GM13976 (cell line): ENCODE results near the gene POLR3E.

ENCODE experiments used
- DNase-seq: peaks from one replicate; pipeline ENCODE4 v3.0.0; 2012; ENCODE audit warnings: low spot score
- in situ Hi-C: fragments of 300-500 bp; cut with MboI; formaldehyde crosslinking; loops from one replicate; pipeline ENCODE4 v1.12.0; 2022; ENCODE audit warnings: low sequenced_read_pairs, mixed read lengths, inconsistent platforms; ENCODE audit not compliant: unreplicated experiment
- TF ChIP-seq, protein P1 (sequence below): IDR thresholded peaks from 2 replicates; pipeline ENCODE4 v1.5.1; 2012; ENCODE audit warnings: borderline replicate concordance, mild to moderate bottlenecking; ENCODE audit not compliant: insufficient read depth; ENCODE audit errors: extremely low read depth, missing control alignments, control extremely low read depth

POLR3E gene

DNA sequence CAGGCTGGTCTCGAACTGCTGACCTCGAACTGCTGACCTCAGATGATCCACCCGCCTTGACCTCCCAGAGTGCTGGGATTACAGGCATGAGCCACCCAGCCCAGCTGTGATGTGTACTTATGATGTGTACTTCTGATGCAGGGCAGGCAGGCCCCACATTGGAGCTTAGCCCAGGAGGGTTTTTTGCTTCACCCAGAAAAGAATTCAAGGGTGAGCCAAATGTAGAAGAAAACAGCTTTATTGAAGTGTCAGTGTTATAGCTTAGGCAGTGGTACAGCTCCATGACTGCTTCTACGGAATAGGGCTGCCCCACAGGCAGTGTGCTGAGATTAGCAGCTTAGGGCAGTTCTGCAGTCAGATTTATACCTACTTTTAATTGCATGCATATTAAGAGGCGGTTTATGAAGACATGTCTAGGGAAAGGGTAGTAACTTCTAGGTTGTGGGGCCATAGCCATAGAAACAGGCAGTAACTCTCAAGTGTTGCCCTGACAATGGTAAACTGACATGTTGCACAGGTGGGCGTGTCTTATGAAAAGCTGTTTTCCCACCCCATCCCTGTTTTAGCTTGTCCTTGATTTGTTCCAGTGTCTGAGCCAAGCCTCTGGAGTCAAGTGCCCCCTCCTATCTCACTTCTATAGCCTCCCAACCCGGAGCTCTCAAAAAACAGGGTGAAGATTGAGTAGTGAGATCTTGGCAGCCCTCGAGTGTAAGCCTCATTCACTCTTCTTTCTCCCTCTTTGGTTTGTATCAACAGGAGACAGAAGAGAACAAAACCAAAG lies 24.1 kb upstream of the POLR3E start:
- TF ChIP-seq, protein P1, sequence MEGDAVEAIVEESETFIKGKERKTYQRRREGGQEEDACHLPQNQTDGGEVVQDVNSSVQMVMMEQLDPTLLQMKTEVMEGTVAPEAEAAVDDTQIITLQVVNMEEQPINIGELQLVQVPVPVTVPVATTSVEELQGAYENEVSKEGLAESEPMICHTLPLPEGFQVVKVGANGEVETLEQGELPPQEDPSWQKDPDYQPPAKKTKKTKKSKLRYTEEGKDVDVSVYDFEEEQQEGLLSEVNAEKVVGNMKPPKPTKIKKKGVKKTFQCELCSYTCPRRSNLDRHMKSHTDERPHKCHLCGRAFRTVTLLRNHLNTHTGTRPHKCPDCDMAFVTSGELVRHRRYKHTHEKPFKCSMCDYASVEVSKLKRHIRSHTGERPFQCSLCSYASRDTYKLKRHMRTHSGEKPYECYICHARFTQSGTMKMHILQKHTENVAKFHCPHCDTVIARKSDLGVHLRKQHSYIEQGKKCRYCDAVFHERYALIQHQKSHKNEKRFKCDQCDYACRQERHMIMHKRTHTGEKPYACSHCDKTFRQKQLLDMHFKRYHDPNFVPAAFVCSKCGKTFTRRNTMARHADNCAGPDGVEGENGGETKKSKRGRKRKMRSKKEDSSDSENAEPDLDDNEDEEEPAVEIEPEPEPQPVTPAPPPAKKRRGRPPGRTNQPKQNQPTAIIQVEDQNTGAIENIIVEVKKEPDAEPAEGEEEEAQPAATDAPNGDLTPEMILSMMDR = no peak
- in situ Hi-C loops = no loop called here
- DNase-seq = no peak

DNA sequence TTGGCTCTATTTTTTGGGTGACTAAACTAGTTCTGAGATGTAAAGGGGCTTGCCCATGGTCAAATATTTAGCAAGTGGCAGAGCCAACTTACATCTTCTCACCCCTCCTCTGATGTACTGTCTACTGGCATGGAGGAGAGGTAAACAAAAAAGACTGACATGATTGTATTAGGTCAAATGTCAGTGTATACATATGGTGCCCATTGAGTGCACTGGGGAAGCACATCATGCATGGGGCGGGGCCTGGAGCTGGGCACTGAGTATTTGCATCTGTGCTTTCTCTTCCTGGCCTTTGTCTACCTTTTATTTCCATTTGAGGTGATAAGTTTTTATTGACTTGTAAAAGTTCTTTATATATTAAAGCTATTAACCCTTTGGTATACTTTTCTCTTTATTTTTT lies 22.3 kb upstream of the POLR3E start:
- in situ Hi-C loops = no loop called here

DNA sequence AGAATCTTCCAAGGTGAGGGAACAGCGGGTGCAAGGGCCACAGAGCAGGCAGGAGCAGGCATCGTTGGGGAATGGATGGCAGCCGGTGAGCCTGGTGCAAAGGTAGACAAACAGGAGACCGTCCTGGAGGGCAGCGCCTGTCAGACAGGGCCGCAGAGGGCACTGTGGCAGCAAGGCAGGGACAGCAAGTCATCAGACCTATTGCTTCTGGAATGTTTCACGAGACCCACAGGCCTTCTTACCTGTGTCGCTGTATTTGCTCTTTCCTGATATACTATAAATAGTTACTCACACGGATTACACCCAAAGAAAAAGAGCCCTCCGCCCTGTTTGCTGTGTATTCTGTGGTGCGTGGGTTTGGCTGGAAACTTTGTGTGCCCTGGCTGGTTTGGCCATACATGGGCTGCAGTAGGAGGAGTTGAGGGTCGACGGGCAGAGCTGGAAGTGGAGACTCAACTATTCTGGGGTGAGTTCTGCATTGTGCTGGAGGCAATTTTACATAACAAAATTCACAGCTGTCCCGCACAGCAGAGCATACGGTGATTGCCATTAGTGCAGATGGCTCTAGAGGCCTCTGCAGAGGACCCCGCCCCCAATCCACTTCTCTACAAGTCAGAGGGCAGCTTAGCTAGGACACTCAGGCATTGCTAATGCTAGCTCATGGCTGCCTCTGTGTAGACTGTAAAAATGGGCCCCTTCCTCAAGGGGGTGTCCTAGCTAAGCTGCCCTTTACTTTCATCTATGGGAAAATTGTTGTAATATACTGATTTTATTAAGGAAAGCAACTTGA lies 18.6 kb upstream of the POLR3E start:
- no peak for DNase-seq
- TF ChIP-seq, protein P1 = no peak
- in situ Hi-C loops = no loop called here

More for the DNA sequence above, 22.3 kb upstream of the POLR3E start:
- TF ChIP-seq, protein P1 = no peak
- no peak for DNase-seq

- in situ Hi-C loops = no loop called here
- TF ChIP-seq, protein P1 = no peak
Measured at GRCh38 chr16:22282254-22282892, 14.8 kb upstream of the POLR3E start.

DNA sequence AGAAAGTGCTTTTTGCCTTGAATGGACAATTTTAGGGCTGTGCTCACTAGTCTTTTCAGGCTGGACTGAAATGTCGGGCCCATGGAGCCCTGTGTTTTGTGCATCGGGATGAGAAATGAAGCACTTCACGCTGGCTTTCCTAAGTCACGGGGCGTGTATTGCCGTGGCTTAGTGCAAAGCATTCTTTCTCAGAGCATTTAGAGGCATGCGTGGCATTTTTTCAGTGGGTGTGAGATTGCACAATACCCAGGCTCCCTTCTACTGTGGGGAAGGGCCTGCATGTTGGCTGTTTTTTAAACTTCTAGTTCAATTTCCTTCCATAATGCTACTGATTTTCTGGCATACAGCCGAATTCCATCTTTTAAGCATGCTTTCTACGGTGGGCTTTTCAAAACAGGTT lies 12.6 kb upstream of the POLR3E start:
- in situ Hi-C loops = no loop called here
- no peak for DNase-seq
- TF ChIP-seq, protein P1 = no peak

More at GRCh38 chr16:22282254-22282892, 14.8 kb upstream of the POLR3E start:
- no peak for DNase-seq

- TF ChIP-seq, protein P1 = no peak
- no peak for DNase-seq
- in situ Hi-C loops = no loop called here
Measured at GRCh38 chr16:22285080-22285479, 12.1 kb upstream of the POLR3E start.
